ENCODE data around the gene XRCC5. TPM values are rescaled to one million over a fixed set of nuclear protein-coding genes. Genes with fewer than 3 reads are reported as not detected.
"Not testable (repeated sequence)": the region's sequence is repeated elsewhere in the genome, so short reads cannot be mapped to it uniquely, and the experiment has no call there.

The XRCC5 gene
- polyA plus RNA-seq, 1 donor from 2014 or later: 279 TPM

- Histone ChIP-seq H3K4me3 (ENCODE audit: low read length) (no peak overlapping the region), H3K36me3 (ENCODE audit: insufficient read depth, low read length) (peaks cover 24% of the 10 kb centered on the region), H3K79me2 (replicated peaks; ENCODE audit: insufficient read depth, low read length) (no peaks in the 10 kb centered on the region), H4K20me1 (ENCODE audit: insufficient read depth) (no peaks in the 10 kb centered on the region), H2AFZ (ENCODE audit: low read depth, low read length) (no peak overlapping the region), H3K9me3 (ENCODE audit: low read length) (no peaks in the 10 kb centered on the region), H3K9ac (ENCODE audit: low read length) (no peak overlapping the region), H3K9me2 (ENCODE audit: insufficient read depth, low read length) (no peaks in the 10 kb centered on the region), H3K27ac (ENCODE audit: low read length) (no peak overlapping the region), H3F3A (ENCODE audit: insufficient read depth, low read length, poor library complexity, severe bottlenecking) (no peaks in the 10 kb centered on the region), H3K4me2 (ENCODE audit: low read length) (no peak overlapping the region), H3K27me3 (ENCODE audit: insufficient read depth, low read depth, low read length) (no peaks in the 10 kb centered on the region)
- TF ChIP-seq CTCF (IDR thresholded peaks at IDR 0.05; ENCODE audit: poor library complexity, severe bottlenecking) (no peak), TAF1 (IDR thresholded peaks at IDR 0.05; ENCODE audit: low read depth) (no peak), MXI1 (conservative IDR thresholded peaks at IDR 0.05; ENCODE audit: poor library complexity, severe bottlenecking) (no peak), EZH2 (IDR thresholded peaks at IDR 0.05; ENCODE audit: borderline replicate concordance, insufficient read depth, low read length, poor library complexity, severe bottlenecking) (no peak), RAD21 (conservative IDR thresholded peaks at IDR 0.05) (no peak), SMC3 (conservative IDR thresholded peaks at IDR 0.05; ENCODE audit: poor library complexity) (no peak), EP300 (conservative IDR thresholded peaks at IDR 0.05; ENCODE audit: poor library complexity, severe bottlenecking) (no peak), POLR2AphosphoS5 (IDR thresholded peaks at IDR 0.05) (no peak), REST (IDR thresholded peaks at IDR 0.05; ENCODE audit: borderline replicate concordance) (no peak)
Measured at GRCh38 chr2:216206041-216206703, 97.0 kb downstream of the XRCC5 start.

DNA sequence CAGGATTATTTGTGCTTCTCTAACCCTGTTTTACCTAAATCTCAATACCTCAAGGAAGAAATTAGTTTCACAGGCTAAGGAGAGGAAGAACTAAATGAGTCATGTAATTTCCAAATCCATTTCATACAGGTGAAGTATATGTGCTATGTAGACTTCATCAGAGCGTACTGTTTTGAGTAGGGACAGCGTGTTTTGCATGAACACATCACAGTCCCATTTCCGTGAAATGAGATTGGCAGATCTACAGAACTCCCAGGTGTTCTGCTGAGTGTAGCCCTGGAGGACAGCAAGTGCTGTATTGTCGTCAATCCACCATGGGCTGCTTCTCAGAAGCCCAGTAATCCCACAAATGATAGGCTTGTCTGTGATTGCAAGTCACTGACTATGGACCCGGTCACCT is 97.7 kb downstream of the XRCC5 start:
- Histone ChIP-seq H3K27me3 (ENCODE audit: insufficient read depth, low read depth, low read length) (no peaks in the 10 kb centered on the region), H3K9me3 (ENCODE audit: low read length) (no peaks in the 10 kb centered on the region), H3K79me2 (replicated peaks; ENCODE audit: insufficient read depth, low read length) (no peaks in the 10 kb centered on the region), H3K4me2 (ENCODE audit: low read length) (no peak overlapping the region), H3F3A (ENCODE audit: insufficient read depth, low read length, poor library complexity, severe bottlenecking) (no peaks in the 10 kb centered on the region), H3K36me3 (ENCODE audit: insufficient read depth, low read length) (peaks cover 24% of the 10 kb centered on the region), H3K9me2 (ENCODE audit: insufficient read depth, low read length) (no peaks in the 10 kb centered on the region), H3K27ac (ENCODE audit: low read length) (no peak overlapping the region), H2AFZ (ENCODE audit: low read depth, low read length) (no peak overlapping the region), H3K4me3 (ENCODE audit: low read length) (no peak overlapping the region), H4K20me1 (ENCODE audit: insufficient read depth) (no peaks in the 10 kb centered on the region), H3K9ac (ENCODE audit: low read length) (no peak overlapping the region)
- TF ChIP-seq MXI1 (conservative IDR thresholded peaks at IDR 0.05; ENCODE audit: poor library complexity, severe bottlenecking): no peak
- no peak for TF ChIP-seq EP300 (conservative IDR thresholded peaks at IDR 0.05; ENCODE audit: poor library complexity, severe bottlenecking)
- no peak for TF ChIP-seq EZH2 (IDR thresholded peaks at IDR 0.05; ENCODE audit: borderline replicate concordance, insufficient read depth, low read length, poor library complexity, severe bottlenecking)
- TF ChIP-seq REST (IDR thresholded peaks at IDR 0.05; ENCODE audit: borderline replicate concordance): no peak
- TF ChIP-seq SMC3 (conservative IDR thresholded peaks at IDR 0.05; ENCODE audit: poor library complexity): no peak
- TF ChIP-seq RAD21 (conservative IDR thresholded peaks at IDR 0.05): no peak

DNA sequence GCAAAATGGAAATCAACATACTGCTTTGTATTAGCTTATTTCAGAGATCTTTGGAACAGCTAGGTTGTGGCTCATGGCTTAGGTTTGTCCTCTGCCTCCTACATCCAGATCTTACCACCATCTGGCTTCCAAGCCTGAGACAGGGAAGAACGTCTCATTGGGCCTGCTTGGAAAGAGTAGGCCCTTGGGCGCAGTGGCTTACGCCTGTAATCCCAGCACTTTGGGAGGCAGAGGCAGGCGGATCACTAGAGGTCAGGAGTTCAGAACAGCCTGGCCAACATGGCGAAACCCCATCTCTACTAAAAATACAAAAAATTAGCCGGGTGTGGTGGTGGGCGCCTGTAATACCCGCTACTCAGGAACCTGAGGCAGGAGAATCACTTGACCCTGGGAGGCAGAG is 99.5 kb downstream of the XRCC5 start:
- H3K27ac ChIP-seq (ENCODE audit: low read length); H3K4me2 ChIP-seq (ENCODE audit: low read length); H3F3A ChIP-seq (ENCODE audit: insufficient read depth, low read length, poor library complexity, severe bottlenecking); H3K79me2 ChIP-seq (replicated peaks; ENCODE audit: insufficient read depth, low read length); H2AFZ ChIP-seq (ENCODE audit: low read depth, low read length); H3K9me2 ChIP-seq (ENCODE audit: insufficient read depth, low read length); H3K27me3 ChIP-seq (ENCODE audit: insufficient read depth, low read depth, low read length); H3K9me3 ChIP-seq (ENCODE audit: low read length); H3K4me3 ChIP-seq (ENCODE audit: low read length); H3K9ac ChIP-seq (ENCODE audit: low read length); H4K20me1 ChIP-seq (ENCODE audit: insufficient read depth): not testable (repeated sequence)
- H3K36me3 ChIP-seq (ENCODE audit: insufficient read depth, low read length): peaks cover 19% of the 10 kb centered on the region

All from neural cell (in vitro differentiated cells).